HG03045 (cell line): ENCODE measurements around the gene CUX1.
"Not testable (repeated sequence)": the region's sequence is repeated elsewhere in the genome, so short reads cannot be mapped to it uniquely, and the experiment has no call there.

Experiments
- ATAC-seq: cut with Tn5 transposase; IDR thresholded peaks from one replicate; pipeline ENCODE4 v1.9.1; 2021; ENCODE audit warnings: mild to moderate bottlenecking, moderate library complexity; ENCODE audit not compliant: unreplicated experiment

Gene CUX1

GRCh38 chr7:101792682-101793071 is 24.7 kb upstream of the CUX1 start:
- not testable (repeated sequence) for ATAC-seq

GRCh38 chr7:101795461-101795860 is 22.0 kb upstream of the CUX1 start:
- no peak for ATAC-seq

- ATAC-seq: not testable (repeated sequence)
These were observed 19.3 kb upstream of the CUX1 start for GRCh38 chr7:101798173-101798572.

- no peak for ATAC-seq
These were observed 14.0 kb upstream of the CUX1 start for GRCh38 chr7:101803203-101804087.

- no peak for ATAC-seq
These were observed 13.1 kb upstream of the CUX1 start for GRCh38 chr7:101804088-101804963.

GRCh38 chr7:101804967-101805366 is 12.5 kb upstream of the CUX1 start:
- ATAC-seq: no peak

GRCh38 chr7:101812595-101812994 is 4.8 kb upstream of the CUX1 start:
- no peak for ATAC-seq

GRCh38 chr7:101813402-101814019 is 3.9 kb upstream of the CUX1 start:
- ATAC-seq: no peak

- ATAC-seq: no peak
These were observed 3.1 kb upstream of the CUX1 start for GRCh38 chr7:101814081-101814990.

GRCh38 chr7:101814991-101815825 is 2.2 kb upstream of the CUX1 start:
- peak; percentile 47 for ATAC-seq

- peak; percentile 65 for ATAC-seq
These were observed 1.4 kb upstream of the CUX1 start for GRCh38 chr7:101815826-101816594.

GRCh38 chr7:101816595-101817470 is 593 bp upstream of the CUX1 start:
- peak; percentile 25 for ATAC-seq

- no peak for ATAC-seq
These were observed 1.1 kb downstream of the CUX1 start for GRCh38 chr7:101818287-101819071.

GRCh38 chr7:101819183-101819582 is 1.8 kb downstream of the CUX1 start:
- ATAC-seq: no peak

- ATAC-seq: no peak
These were observed 2.6 kb downstream of the CUX1 start for GRCh38 chr7:101819913-101820522.

- no peak for ATAC-seq
These were observed 3.3 kb downstream of the CUX1 start for GRCh38 chr7:101820703-101821102.
